ENCODE data around the gene CARF.

The CARF gene

DNA sequence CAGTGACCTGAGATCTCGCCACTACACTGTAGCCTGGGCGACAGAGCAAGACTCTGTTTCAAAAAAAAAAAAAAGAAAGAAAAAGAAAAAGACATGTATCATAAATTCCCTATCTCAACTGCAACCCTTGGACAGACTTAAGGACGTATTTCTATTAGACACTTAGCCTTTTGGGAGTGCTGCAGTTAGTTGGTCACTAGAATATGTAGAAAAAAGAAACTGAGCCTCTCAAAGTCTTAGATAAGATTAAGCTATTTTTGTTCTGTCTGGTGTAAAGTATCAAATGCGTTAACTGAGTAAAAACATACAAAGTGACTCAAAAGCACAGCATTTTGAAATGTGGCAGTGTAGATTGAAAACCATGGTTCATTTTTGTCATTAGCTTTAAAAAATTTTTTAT, 109.9 kb downstream of the CARF start:
- TF ChIP-seq, protein P1, sequence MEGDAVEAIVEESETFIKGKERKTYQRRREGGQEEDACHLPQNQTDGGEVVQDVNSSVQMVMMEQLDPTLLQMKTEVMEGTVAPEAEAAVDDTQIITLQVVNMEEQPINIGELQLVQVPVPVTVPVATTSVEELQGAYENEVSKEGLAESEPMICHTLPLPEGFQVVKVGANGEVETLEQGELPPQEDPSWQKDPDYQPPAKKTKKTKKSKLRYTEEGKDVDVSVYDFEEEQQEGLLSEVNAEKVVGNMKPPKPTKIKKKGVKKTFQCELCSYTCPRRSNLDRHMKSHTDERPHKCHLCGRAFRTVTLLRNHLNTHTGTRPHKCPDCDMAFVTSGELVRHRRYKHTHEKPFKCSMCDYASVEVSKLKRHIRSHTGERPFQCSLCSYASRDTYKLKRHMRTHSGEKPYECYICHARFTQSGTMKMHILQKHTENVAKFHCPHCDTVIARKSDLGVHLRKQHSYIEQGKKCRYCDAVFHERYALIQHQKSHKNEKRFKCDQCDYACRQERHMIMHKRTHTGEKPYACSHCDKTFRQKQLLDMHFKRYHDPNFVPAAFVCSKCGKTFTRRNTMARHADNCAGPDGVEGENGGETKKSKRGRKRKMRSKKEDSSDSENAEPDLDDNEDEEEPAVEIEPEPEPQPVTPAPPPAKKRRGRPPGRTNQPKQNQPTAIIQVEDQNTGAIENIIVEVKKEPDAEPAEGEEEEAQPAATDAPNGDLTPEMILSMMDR (IDR thresholded peaks at IDR 0.05; ENCODE audit: insufficient read depth, low read length, poor library complexity, severe bottlenecking): no peak
- DNase-seq (ENCODE audit: extremely low read depth, insufficient read length): no peak
- H3K36me3 ChIP-seq (ENCODE audit: control insufficient read depth, insufficient read depth, low read length): no peaks in the 10 kb centered on the region
- H3K27me3 ChIP-seq (replicated peaks; ENCODE audit: control insufficient read depth, insufficient read depth, low read length): no peaks in the 10 kb centered on the region
- H3K4me3 ChIP-seq (replicated peaks; ENCODE audit: low read depth, low read length): no peak overlapping the region

DNA sequence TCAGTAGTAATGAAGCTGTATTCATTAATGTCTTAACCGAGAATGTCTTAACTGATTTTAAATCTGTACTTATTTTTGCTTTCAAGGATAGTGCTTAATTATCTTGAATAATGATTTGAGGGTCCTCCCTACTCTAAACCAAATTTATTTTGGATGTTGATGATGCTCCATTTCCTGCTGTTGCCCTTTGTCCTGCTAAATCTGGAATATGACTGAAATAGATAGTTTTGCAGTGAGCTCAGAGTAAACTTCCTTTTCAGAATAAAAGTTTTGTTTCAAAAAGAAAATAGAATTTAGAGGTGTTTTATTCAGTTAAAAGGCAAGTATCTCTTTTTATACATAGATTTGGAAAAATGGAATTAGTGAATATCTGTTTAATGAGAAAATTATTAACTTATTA, 110.7 kb downstream of the CARF start:
- H3K4me3 ChIP-seq (replicated peaks; ENCODE audit: low read depth, low read length): no peak overlapping the region
- no peak for DNase-seq (ENCODE audit: extremely low read depth, insufficient read length)
- TF ChIP-seq, protein P1 (IDR thresholded peaks at IDR 0.05; ENCODE audit: insufficient read depth, low read length, poor library complexity, severe bottlenecking): no peak
- H3K27me3 ChIP-seq (replicated peaks; ENCODE audit: control insufficient read depth, insufficient read depth, low read length): no peaks in the 10 kb centered on the region
- H3K36me3 ChIP-seq (ENCODE audit: control insufficient read depth, insufficient read depth, low read length): no peaks in the 10 kb centered on the region

DNA sequence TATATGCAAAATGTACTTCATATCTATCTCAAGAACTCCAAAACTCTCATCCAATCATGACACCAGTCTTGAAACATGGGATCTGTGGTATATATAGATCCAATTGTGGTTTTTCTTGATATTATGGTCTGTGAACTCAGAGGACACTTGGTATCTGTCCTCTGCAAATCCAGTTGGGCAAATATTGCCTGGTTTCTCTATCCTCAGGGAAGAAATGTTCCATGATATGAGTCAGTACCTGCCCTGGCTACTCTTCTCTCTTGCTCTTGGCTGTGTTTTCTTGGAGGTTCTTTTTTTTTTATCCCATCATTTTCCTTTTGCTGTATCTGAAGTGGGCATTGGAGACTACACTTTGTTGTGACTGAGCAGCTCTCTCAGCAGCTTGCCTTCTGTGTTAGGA, 113.5 kb downstream of the CARF start:
- no peak overlapping the region for H3K4me3 ChIP-seq (replicated peaks; ENCODE audit: low read depth, low read length)
- no peaks in the 10 kb centered on the region for H3K36me3 ChIP-seq (ENCODE audit: control insufficient read depth, insufficient read depth, low read length)
- DNase-seq (ENCODE audit: extremely low read depth, insufficient read length): no peak
- TF ChIP-seq, protein P1 (IDR thresholded peaks at IDR 0.05; ENCODE audit: insufficient read depth, low read length, poor library complexity, severe bottlenecking): no peak
- no peaks in the 10 kb centered on the region for H3K27me3 ChIP-seq (replicated peaks; ENCODE audit: control insufficient read depth, insufficient read depth, low read length)

DNA sequence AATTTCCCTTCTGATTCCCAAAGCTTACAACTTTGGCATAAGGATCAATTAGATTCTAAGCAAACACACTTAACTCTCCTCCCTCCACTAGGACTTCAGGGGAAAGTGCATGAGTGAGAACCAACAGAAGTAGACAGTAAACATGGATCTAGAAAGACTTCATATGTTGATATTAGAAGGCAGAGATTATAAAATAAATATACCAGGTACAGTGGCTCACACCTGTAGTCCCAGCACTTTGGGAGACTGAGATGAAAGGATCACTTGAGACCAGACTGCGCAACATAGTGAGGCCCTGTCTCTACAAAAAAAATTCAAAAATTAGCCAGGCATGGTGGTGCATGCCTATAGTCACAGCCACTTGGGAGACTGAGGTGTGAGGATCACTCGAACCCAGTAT, 118.5 kb downstream of the CARF start:
- Histone ChIP-seq H3K36me3 (ENCODE audit: control insufficient read depth, insufficient read depth, low read length) (no peaks in the 10 kb centered on the region), H3K4me3 (replicated peaks; ENCODE audit: low read depth, low read length) (no peak overlapping the region), H3K27me3 (replicated peaks; ENCODE audit: control insufficient read depth, insufficient read depth, low read length) (no peaks in the 10 kb centered on the region)
- no peak for DNase-seq (ENCODE audit: extremely low read depth, insufficient read length)
- TF ChIP-seq, protein P1 (IDR thresholded peaks at IDR 0.05; ENCODE audit: insufficient read depth, low read length, poor library complexity, severe bottlenecking): no peak

DNA sequence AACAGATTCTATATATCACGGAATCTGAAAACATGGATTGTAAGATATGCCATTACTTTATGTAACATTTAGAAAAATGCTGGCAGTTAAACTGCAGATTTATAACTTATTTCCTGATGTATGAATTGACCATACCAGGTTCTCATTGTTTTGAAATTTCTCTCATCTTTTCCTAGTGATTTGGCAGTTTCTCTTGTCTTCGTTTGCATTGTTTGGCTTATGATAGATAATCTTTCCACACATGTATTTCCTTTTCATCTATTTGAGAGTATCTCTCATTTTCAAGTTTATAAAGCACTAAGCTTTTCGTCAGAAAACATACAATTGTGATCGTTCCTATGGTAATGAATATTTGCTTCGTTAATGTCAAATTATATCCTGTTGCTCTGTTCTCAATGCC, 118.9 kb downstream of the CARF start:
- TF ChIP-seq, protein P1 (IDR thresholded peaks at IDR 0.05; ENCODE audit: insufficient read depth, low read length, poor library complexity, severe bottlenecking): no peak
- Histone ChIP-seq H3K36me3 (ENCODE audit: control insufficient read depth, insufficient read depth, low read length) (no peaks in the 10 kb centered on the region), H3K4me3 (replicated peaks; ENCODE audit: low read depth, low read length) (no peak overlapping the region), H3K27me3 (replicated peaks; ENCODE audit: control insufficient read depth, insufficient read depth, low read length) (no peaks in the 10 kb centered on the region)
- no peak for DNase-seq (ENCODE audit: extremely low read depth, insufficient read length)

DNA sequence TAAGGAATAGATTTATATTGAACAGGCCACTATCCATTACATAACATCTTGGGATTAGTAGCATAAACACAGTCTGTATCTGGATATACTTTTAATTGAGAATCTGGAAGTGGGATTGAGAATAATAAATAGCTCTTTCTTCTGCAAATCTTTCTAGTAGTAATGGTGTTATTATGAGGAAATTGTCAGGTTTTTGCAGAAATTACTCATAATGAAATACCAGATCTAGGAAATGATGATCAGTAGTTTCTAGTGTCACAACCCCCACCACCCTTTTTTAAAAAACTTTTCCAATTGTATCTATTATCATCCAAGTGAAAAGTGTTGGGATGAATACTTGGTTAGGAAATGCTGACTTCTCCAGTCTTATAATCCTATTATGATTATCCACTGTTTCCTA, 121.3 kb downstream of the CARF start:
- DNase-seq (ENCODE audit: extremely low read depth, insufficient read length): no peak
- TF ChIP-seq, protein P1 (IDR thresholded peaks at IDR 0.05; ENCODE audit: insufficient read depth, low read length, poor library complexity, severe bottlenecking): no peak
- Histone ChIP-seq H3K27me3 (replicated peaks; ENCODE audit: control insufficient read depth, insufficient read depth, low read length) (no peaks in the 10 kb centered on the region), H3K4me3 (replicated peaks; ENCODE audit: low read depth, low read length) (no peak overlapping the region), H3K36me3 (ENCODE audit: control insufficient read depth, insufficient read depth, low read length) (no peaks in the 10 kb centered on the region)
